Activated effector memory CD4-positive, alpha-beta T cell treated with anti-CD3 and anti-CD28 coated beads, Interleukin-2, amount 50 U/mL, for 16 hours (primary cell): Measurements from ENCODE around the gene F13A1.

Source experiments
- DNase-seq: peaks from one replicate; pipeline ENCODE4 v3.0.0-alpha.2; 2020

The F13A1 gene

GRCh38 chr6:6239598-6240581 is 80.6 kb downstream of the F13A1 start:
- DNase-seq: no peak

GRCh38 chr6:6236730-6237469 is 83.6 kb downstream of the F13A1 start:
- DNase-seq: no peak

GRCh38 chr6:6235786-6236185 is 84.7 kb downstream of the F13A1 start:
- DNase-seq: no peak

- DNase-seq: no peak
These were observed 85.5 kb downstream of the F13A1 start for GRCh38 chr6:6234963-6235362.

- no peak for DNase-seq
These were observed 90.2 kb downstream of the F13A1 start for GRCh38 chr6:6230286-6230685.

GRCh38 chr6:6227896-6228295 is 92.6 kb downstream of the F13A1 start:
- no peak for DNase-seq

- DNase-seq: no peak
These were observed 94.5 kb downstream of the F13A1 start for GRCh38 chr6:6225885-6226529.

- no peak for DNase-seq
These were observed 95.5 kb downstream of the F13A1 start for GRCh38 chr6:6224933-6225486.

- DNase-seq: no peak
These were observed 98.5 kb downstream of the F13A1 start for GRCh38 chr6:6221787-6222535.

GRCh38 chr6:6220718-6221117 is 99.7 kb downstream of the F13A1 start:
- no peak for DNase-seq

GRCh38 chr6:6219716-6220115 is 100.7 kb downstream of the F13A1 start:
- DNase-seq: no peak

GRCh38 chr6:6218759-6219085 is 101.7 kb downstream of the F13A1 start:
- DNase-seq: no peak

GRCh38 chr6:6217855-6218758 is 102.4 kb downstream of the F13A1 start:
- DNase-seq: no peak

- no peak for DNase-seq
These were observed 109.5 kb downstream of the F13A1 start for GRCh38 chr6:6210994-6211393.

GRCh38 chr6:6202886-6203285 is 117.6 kb downstream of the F13A1 start:
- no peak for DNase-seq

- no peak for DNase-seq
These were observed 119.3 kb downstream of the F13A1 start for GRCh38 chr6:6201200-6201599.

- DNase-seq: no peak
These were observed 120.8 kb downstream of the F13A1 start for GRCh38 chr6:6199678-6200077.

- DNase-seq: no peak
These were observed 123.7 kb downstream of the F13A1 start for GRCh38 chr6:6196762-6197161.

GRCh38 chr6:6195080-6195479 is 125.4 kb downstream of the F13A1 start:
- no peak for DNase-seq

GRCh38 chr6:6193221-6193745 is 127.2 kb downstream of the F13A1 start:
- DNase-seq: no peak

GRCh38 chr6:6191909-6192308 is 128.6 kb downstream of the F13A1 start:
- no peak for DNase-seq
